CD4-positive, alpha-beta T cell treated with Interleukin-2 at 100 ng/mL for 4 hours (primary cell): ENCODE data around the gene NAIP.
"Not testable (repeated sequence)": the region's sequence is repeated elsewhere in the genome, so short reads cannot be mapped to it uniquely, and the experiment has no call there.

Source experiments
- DNase-seq: peaks from one replicate; pipeline ENCODE4 v3.0.0-alpha.2; 2020; ENCODE audit warnings: low spot score

Gene NAIP, protein sequence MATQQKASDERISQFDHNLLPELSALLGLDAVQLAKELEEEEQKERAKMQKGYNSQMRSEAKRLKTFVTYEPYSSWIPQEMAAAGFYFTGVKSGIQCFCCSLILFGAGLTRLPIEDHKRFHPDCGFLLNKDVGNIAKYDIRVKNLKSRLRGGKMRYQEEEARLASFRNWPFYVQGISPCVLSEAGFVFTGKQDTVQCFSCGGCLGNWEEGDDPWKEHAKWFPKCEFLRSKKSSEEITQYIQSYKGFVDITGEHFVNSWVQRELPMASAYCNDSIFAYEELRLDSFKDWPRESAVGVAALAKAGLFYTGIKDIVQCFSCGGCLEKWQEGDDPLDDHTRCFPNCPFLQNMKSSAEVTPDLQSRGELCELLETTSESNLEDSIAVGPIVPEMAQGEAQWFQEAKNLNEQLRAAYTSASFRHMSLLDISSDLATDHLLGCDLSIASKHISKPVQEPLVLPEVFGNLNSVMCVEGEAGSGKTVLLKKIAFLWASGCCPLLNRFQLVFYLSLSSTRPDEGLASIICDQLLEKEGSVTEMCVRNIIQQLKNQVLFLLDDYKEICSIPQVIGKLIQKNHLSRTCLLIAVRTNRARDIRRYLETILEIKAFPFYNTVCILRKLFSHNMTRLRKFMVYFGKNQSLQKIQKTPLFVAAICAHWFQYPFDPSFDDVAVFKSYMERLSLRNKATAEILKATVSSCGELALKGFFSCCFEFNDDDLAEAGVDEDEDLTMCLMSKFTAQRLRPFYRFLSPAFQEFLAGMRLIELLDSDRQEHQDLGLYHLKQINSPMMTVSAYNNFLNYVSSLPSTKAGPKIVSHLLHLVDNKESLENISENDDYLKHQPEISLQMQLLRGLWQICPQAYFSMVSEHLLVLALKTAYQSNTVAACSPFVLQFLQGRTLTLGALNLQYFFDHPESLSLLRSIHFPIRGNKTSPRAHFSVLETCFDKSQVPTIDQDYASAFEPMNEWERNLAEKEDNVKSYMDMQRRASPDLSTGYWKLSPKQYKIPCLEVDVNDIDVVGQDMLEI (N-terminal part only)

DNA sequence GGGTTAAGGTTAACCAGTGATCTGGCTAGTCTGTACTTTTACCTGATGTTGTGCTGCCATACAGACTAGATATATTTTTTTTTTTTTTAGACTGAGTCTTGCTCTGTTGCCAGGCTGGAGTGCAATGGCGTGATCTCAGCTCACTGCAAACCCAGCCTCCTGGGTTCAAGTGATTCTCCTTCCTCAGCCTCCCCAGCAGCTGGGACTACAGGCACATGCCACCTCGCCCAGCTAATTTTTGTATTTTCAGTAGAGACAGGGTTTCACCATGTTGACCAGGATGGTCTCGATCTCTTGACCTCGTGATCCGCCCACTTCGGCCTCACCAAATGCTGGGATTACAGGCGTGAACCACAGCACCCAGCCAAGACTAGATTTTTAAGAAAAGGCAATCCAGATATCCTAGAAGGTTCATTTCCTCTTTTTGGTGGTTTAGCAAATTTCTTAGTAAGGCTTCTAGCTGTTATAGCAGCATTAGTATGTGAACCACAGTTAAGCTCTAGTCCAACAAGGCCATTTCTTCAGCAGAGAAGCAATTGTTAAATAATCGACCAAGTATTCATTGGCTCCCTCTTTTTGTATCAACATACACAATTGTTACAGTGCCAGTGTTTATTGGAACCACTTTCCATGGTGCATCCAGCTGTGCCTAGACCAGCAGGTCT is at the start of gene NAIP:
NAIP (minus strand) TSS at position 51 of the 665 bp plus-strand sequence. CDS start 12,424 bp downstream, outside the sequence.
- DNase-seq, result not testable (repeated sequence)

DNA sequence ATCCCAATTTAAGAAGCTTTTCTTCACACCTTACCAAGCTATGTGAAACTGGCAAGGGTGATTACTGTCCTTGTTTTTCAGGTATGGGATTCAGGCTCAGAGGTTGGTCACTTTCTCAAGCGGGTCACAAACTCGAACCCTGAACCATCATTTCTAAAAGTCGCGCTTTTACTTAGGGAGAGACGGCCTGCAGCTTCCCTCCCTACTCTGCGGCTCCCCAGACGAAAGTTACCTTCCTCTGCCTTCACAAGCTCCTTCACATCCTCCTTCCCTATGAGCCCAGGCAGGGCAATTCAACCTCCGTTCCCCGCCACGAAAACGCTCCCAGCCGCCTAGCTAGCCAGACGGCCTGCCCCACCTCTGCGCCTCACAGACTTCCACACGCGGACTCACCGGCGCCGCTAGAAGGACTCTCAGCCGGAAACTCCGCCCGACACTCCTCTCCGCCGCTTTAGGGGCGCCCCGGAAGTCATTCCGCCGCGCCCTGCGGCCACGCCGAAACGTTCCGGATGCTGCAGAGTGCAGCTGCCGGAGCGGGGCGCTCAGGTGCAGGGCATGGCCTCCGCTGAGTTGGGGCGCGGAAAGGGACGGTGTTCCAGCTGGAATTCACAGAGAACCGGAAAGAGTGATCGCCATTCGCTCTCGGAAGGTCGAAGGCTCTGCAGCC is 42.3 kb upstream of the NAIP start, which contains the start of gene GTF2H2:
GTF2H2 (minus strand) TSS at position 415 of the 667 bp plus-strand sequence. CDS start 4,913 bp downstream, outside the sequence.
- not testable (repeated sequence) for DNase-seq

DNA sequence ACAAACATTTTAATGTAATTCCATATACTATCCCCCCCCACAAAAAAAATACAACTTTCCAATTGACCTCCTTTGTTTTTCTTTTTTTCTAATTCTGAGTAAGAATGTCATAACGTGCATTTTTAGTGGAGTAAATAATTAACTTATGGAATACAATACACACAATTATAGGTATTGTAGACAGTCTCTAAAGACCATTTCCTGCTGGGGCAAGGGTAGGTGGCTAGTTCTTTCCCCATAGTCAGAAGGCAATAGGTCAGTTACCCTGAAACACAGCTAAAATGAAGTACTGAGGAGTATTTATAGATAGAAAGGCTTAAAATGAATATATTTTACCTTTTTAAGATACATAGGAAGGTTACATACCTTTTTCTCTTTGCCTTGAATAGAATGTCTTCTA is 36.2 kb upstream of the NAIP start:
- not testable (repeated sequence) for DNase-seq

DNA sequence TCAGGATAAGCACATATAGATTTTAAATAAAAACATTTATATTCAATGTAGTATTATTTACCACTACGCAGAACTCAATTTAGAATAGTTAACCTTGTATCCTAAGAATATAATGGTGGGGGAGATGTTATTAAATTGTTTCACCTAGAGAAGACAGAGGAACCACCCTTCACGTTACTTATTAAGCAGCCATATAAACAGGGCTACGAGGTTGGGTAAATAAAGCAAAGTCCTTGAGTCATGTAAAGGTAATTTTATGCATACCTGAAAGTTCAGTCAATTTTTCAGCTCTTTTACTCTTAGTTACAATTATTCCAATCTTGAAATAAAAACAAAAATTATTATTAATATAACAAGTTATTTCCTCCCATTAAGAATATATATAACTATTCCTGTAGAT is 34.3 kb upstream of the NAIP start:
- not testable (repeated sequence) for DNase-seq

DNA sequence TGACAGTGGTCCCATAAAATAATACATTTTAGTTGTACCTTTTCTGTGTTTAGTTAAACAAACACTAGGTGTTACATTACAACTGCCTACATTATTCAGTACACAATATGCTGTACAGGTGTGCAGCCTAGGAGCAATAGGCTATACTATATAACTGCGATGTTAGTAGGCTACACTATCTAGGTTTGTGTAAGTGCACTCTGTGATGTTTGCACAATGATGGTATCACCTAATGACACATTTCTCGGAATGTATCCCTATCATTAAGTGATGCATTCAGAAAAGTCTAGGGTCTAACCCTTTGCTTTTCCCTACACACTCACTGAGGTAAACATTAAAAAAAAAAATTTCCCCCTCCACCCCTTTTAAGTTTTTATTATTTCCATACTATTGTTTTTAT is 19.7 kb upstream of the NAIP start:
- DNase-seq, result not testable (repeated sequence)

DNA sequence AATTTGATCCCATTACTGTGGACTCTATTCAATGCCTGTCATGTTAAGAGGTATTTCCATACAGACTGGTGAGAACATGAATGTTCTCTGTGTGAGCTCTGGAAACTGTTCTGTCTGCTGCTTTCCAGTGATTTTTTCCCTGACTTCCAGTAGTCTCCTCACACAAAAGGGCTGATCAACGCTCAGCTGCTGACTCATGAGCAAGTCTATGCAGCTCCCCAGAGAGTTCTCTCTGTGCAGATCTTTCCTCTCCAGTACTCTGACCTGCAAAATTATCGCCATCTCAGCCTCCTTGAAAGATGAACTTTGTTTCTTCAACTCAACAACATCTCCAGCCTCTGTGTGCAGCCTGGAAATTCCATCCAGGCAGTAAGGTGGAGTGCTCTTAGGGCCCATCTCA is 19.0 kb upstream of the NAIP start:
- not testable (repeated sequence) for DNase-seq

DNA sequence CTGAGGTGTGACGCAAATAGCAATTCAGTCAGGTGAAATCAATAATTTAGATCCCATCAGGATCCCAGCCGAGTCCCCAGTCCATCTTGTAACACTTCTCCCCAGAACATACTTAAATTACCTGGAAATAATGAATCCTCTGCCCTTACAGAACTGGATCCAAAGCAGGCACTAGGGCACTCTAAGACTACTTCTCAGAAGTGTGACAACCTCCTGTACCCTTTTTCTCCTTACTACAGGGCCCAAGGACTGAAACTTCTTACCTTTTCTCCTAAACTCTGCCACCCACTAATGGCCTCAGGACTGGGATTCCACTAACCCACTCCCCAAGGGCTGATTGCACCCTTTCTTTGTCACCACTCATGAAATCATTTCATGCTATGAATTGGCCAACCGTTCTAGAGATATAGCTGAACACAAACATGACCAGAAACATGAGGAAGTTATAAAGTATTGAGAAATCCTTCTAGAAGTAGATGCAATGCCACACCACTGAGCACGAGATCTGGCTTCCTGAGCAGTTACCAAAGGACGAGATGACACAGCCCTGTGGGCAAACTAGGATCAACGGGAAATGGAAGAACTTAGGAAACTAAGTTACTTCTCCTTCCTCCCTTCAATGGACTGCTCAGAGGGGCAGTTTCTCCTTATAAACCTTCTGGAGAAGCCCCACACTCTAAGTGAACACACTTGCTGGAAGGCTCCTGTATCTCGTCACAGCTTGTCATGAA is 6.1 kb upstream of the NAIP start:
- DNase-seq, result not testable (repeated sequence)

DNA sequence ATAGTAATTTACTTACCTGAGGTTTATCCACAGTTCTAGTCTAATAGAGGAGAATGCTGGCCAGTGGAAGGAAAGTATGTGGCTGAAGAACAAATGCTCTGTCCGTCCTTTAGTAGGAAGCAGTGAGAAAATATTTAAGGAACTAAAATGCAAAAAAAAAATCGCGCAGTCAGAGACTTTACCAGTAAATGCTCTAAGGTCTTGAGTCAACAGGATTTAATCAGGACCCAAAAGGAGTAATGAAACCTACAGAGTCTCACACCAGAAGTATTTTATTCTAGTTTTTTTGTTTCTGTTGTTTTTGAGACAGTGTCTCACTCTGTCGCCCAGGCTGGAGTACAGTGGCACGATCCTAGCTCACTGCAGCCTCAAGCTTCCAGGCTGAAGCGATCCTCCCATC is 4.5 kb downstream of the NAIP start:
- not testable (repeated sequence) for DNase-seq

DNA sequence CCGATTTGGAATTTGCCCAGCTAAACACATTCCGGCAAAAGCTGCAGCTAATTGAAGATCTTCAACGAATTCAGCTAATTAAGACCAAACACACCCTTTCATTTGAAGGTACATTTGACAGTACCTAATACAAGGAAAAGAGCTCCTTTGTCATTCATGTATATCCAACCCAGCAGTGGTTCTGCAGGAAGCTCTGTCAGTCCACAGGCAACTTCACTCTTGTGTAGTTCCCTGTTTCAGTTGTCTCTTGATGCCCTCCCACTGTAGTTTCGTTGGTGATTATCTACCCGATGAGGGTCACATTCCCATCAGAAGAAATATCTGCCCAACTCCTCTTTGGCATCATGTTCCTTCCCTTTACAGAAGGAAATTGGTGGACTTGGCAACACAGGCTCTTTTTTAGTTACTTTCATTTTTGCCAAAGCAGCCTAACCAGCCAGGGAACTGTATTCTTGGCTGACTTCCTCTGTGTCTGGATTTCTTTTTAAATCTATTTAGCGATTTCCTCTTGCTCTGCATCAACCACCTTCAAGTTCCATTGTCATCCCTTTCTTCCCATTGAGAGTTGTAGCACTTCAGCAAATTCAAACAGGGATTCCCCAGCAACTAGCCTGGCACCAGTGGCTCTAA is 6.6 kb downstream of the NAIP start:
- not testable (repeated sequence) for DNase-seq

DNA sequence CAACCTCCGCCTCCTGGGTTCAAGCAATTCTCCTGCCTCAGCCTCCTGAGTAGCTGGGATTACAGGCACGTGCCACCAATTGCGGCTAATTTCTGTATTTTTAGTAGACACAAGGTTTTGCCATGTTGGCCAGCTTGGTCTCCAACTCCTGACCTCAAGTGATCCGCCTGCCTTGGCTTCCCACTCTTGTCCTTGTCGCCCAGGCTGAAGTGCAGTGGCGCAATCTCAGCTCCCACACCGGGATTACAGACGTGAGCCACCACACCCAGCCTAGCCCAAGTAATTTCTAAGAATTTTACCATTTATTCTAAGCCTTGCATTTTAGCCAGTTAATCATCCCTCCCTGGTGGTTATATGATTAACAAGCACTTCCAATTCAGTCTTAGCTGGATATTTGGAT is 11.0 kb downstream of the NAIP start:
- DNase-seq, result no peak

DNA sequence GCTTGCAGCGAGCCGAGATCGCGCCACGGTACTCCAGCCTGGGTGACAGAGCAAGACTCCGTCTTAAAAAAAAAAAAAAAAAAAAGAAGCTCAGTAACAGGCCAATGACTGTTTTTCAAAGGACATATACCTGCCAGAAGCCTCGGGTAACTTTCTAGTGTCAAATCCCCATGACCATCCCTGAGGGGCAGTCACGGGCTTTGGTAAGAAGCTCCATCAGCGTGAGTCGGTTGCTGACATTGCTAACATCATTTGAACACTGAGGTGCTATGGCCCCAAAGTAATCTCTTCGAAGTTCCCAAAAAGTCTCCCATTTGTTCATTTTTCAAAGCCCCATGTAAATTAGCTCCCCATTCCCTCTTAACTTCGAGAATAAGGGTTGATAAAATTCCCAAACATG is 11.6 kb downstream of the NAIP start:
- no peak for DNase-seq

DNA sequence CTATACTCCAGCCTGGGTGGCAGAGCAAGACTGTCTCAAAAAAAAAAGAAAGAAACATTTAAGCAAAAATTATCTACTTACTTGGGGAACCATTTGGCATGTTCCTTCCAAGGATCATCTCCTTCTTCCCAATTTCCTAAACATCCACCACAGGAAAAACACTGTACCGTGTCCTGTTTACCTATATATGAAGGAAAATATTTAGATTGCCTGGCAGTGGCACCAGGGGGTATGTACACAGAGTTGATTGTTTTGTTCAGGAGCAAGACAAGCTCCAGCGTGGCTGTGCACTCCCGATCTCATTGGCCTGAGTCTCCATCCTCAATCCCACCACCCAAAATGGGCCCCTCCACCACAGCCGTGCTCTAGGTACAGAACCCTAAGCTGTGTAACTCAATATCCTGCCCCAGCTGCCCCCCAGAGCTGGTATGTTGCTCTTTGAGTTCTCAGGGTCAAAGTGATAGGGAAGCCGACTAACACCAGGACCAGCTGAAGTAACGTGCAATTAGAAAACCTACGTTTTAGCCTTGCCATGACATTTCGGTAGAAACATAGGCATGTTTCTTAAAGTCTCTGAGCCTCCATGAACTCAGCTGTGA is 13.8 kb downstream of the NAIP start:
- DNase-seq, result no peak

DNA sequence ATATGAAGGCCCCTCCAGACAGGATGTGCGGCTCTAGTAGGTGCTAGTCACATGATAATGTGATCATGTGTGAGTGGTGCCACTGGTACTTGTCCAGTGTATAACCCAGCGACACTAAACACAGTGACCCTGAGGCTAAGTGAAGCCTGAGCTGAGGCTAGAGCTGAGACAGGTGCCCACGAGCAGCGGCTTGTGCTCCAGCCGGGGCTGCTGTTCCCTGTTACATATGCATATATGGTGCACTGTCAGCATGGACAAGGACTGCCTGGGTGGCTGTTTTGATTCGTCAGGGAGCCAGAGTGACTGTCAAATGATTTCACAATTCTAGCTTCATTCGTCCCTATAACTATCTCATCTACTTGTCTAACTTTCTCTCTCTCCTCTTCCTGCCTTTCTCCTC is 18.2 kb downstream of the NAIP start:
- not testable (repeated sequence) for DNase-seq

DNA sequence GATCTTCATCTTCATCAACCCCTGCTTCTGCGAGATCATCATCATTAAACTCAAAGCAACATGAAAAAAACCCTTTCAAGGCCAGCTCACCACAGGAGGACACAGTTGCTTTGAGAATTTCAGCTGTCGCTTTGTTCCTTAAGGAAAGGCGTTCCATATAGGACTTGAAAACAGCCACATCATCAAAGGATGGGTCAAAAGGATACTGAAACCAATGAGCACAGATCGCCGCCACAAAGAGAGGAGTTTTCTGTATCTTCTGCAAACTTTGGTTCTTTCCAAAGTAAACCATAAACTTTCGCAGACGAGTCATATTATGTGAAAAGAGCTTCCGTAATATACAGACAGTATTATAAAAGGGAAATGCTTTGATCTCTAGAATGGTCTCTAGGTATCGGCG is 40.3 kb downstream of the NAIP start:
- DNase-seq, result not testable (repeated sequence)

DNA sequence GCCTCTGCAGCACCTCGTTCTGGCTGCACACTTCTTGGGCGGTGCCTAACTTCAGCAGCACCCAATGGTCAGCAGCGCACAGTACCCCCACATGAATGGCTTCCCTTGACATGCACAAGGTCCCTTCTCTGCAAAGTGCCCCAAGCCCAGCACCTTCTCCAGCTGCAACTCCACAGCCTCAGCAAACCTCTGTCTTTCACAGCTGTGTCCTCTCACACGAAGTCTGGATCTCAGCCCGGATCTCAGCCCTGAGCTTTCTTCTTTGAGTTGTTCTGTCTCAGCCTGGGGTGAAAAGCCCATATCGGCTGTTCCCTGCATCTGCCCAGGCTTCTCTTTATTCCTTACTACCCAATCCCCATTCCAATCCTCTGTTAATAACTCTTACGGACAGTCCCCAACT is 57.9 kb downstream of the NAIP start:
- DNase-seq, result not testable (repeated sequence)

DNA sequence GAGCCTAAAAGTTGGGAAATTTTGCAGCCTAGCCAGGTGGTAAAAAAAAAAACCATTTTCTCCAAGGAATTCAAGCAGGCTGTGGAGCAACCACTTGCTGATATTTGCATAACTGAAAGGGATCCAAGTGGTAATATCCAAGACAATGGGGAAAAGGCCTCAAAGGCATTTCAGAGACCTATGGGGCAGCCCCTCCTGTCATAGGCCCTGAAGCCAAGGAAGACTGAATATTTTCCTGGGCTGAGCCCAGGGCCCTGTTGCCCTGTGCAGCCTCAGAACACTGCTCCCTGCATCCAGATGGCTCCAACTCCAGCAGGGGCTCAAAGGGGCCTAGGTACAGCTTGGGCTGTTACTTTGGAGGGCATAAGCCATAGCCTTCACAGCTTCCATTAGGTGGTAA is 60.6 kb downstream of the NAIP start:
- not testable (repeated sequence) for DNase-seq

DNA sequence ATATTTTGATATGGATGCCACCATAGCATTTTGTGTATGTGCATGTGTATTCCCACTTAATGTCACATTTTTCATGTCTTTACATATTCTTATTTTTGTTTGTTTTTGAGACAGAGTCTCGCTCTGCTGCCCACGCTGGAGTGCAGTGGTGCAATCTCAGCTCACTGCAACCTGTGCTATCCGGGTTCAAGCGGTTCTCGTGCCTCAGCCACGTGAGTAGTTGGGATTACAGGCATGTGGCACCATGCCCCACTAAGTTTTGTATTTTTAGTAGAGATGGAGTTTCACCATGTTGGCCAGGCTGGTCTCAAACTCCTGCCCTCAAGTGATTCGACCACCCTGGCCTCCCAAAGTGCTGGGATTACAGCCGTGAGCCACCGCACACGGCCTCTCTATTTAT is 72.1 kb downstream of the NAIP start:
- not testable (repeated sequence) for DNase-seq

DNA sequence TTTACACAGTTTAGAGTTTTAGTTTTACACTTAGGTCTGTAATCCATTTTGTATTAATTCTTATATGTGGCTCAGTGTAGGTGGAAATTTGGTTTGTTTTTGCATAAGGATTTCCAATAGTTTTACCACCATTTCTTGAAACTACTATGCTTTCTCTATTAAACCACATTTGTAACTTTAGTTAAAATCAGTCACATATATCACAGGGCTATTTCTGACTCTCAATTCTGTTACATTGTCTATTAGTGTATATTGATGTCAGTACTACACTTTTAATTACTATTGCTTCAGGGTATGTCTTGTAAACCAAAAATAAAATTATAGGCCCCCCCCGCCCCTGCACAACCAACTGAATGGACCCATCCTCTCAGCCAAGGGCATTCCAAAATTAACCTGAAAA is 92.6 kb downstream of the NAIP start:
- not testable (repeated sequence) for DNase-seq

DNA sequence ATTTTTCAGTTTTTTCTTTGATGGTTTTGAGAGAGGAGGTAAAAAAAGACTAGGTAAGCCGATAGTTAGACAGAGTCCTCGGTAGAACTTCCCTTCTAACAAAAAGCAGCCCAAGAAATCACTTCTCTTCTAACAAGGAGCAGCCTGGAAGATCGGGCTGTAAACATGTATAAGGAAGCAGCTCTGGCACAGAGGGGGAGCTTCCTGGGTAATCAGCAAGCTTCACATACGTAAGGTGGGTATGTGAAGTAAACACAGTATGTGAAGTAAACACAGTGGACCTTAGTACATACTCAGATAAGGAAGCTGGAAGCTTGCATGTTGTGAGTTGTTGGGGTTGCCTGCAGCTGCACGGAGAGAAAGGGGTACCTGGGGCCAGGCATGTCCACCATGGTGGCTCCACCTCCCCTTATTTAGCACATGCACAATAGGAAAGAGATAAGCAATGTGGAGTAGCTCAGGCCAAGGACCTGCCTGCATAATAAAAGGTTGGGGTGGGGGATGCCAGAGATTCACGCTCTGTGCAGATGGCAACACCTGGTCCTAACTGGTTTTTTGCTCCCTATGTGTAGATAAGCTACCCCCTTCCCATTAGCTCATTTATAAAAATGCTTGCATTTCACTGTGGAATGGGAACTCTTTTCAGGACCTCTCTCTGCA is 93.3 kb downstream of the NAIP start:
- not testable (repeated sequence) for DNase-seq
